HepG2 (cell line): Measurements from ENCODE around the gene BICDL1. TPM values are rescaled to one million over a fixed set of nuclear protein-coding genes. Genes with fewer than 3 reads are reported as not detected.

Experiments used
- CCDC6 ChIP-seq: sonication (generic); formaldehyde crosslinking; IDR thresholded peaks from 2 replicates; pipeline ENCODE4 v1.8.1; 2022; ENCODE audit warnings: mild to moderate bottlenecking, missing genetic modification reagents, moderate library complexity
- HNRNPK ChIP-seq: fragments of 200-400 bp; formaldehyde crosslinking; IDR thresholded peaks from 2 replicates; pipeline ENCODE4 v1.6.1; 2018; ENCODE audit warnings: low read length, low read depth, moderate library complexity, mild to moderate bottlenecking; ENCODE audit not compliant: poor library complexity, severe bottlenecking
- MTERF4 ChIP-seq: sonication (generic); formaldehyde crosslinking; IDR thresholded peaks from 2 replicates; pipeline ENCODE4 v1.8.0; 2023; ENCODE audit warnings: mild to moderate bottlenecking, missing genetic modification reagents
- SMC3 ChIP-seq: IDR thresholded peaks from 2 replicates; pipeline ENCODE4 v1.6.1; 2011; ENCODE audit warnings: low read length, improper control_type of control experiment
- SNAI1 ChIP-seq: sonication (generic); formaldehyde crosslinking; IDR thresholded peaks from 2 replicates; pipeline ENCODE4 v1.5.0; 2020; ENCODE audit warnings: mild to moderate bottlenecking, missing genetic modification reagents, borderline replicate concordance
- ZBED4 ChIP-seq: sonication (generic); formaldehyde crosslinking; IDR thresholded peaks from 2 replicates; pipeline ENCODE4 v1.4.0; 2020; ENCODE audit warnings: missing genetic modification reagents, borderline replicate concordance
- ZBTB8A ChIP-seq: sonication (generic); formaldehyde crosslinking; IDR thresholded peaks from 2 replicates; pipeline ENCODE4 v1.4.0; 2020; ENCODE audit warnings: mild to moderate bottlenecking, low read depth, missing genetic modification reagents, borderline replicate concordance
- ZNF282 ChIP-seq: fragments of 450-650 bp; IDR thresholded peaks from 2 replicates; pipeline ENCODE4 v1.6.1; 2018; ENCODE audit not compliant: partially characterized antibody
- ZNF468 ChIP-seq: sonication (generic); formaldehyde crosslinking; IDR thresholded peaks from 2 replicates; pipeline ENCODE4 v1.8.0; 2022; ENCODE audit warnings: mild to moderate bottlenecking, moderate library complexity, missing genetic modification reagents
- ZNF780A ChIP-seq: sonication (generic); formaldehyde crosslinking; IDR thresholded peaks from 2 replicates; pipeline ENCODE4 v1.8.0; 2022; ENCODE audit warnings: mild to moderate bottlenecking, missing genetic modification reagents, moderate library complexity
- polyA plus RNA-seq, 8 experiments: library from polyadenylated mRNA; depleted of rRNA in 3 of 8; stranded (reverse) in 7 of 8; unstranded in 1 of 8; fragments of >200 nt; fragmentation: Illumina TruSeq in 4 of 8; extraction: Trizol in 4 of 8; gene quantifications; 2 replicates each; pipeline versions ENCODE4 v1.2.1 to v1.2.3, GENCODE V29; 2011 to 2016; ENCODE audit warnings: low read depth in 4 of 8, missing spikeins in 1 of 8, mixed read lengths in 1 of 8; ENCODE audit not compliant: insufficient read depth in 1 of 8
- total RNA-seq, 5 experiments: library from RNA; depleted of rRNA; stranded (reverse); fragments of >200 nt; fragmentation: Illumina TruSeq; extraction: Trizol; gene quantifications; 2 replicates each; pipeline ENCODE4 v1.2.3, GENCODE V29; 2016; ENCODE audit warnings: low read depth in 1 of 5
- TF ChIP-seq, protein P1 (sequence below): IDR thresholded peaks from 2 replicates; pipeline ENCODE4 v1.6.1; 2012; ENCODE audit warnings: low read length, improper control_type of control experiment
- TF ChIP-seq, protein P2 (sequence below), 2 experiments: sonication (generic) in 1 of 2; formaldehyde crosslinking in 1 of 2; IDR thresholded peaks; 2 replicates each; pipeline versions ENCODE4 v1.6.1 to v1.9.0; 2014 to 2022; ENCODE audit warnings: antibody characterized with exemption in 1 of 2, borderline replicate concordance in 1 of 2, inconsistent platforms in 1 of 2, low read depth in 1 of 2, missing genetic modification reagents in 1 of 2

Gene BICDL1
- total and polyA plus RNA-seq, 2 of the 13 experiments (the other 11 are each of a cell fraction or from before 2014, with no cell fraction given), result 3.6 to 9.7 TPM

DNA sequence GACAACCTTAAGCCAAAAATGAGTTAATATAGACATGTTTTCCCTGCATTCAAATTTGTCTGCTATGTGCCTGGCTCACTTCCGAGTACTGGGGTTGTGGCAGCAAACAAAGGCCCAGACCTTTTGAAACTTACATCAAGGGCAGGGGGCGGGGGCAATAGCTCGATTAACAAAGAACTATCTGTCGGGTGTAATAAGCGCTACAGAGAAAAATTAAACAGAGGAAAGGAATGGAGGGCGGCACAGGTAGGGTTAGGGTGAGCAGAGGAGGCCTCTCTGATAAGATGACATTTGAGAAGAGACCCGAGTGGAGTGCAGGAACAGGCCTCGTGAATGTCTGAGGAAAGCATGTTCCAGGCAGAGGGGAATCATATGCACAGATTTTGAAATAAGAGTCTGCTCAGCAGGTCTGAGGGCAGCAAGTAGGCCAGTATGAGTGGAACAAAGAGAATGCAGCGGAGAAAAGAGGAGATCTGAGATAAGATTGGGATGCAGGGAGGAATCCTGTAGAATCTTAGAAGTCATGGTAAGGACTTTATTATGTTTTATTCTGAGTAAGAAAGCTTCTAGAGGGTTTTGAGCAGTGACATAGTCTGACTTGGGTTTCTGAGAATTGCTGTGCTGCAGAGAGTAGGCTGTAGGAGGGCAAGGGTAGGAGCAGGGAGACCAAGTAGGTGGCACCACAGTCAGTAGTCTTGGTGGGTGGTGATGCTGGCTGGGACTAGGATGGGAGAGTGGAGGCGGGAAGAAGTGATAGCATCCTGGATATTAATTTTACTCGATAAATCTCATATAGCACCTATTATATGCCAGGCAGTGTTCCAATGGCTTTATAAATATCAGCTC lies 52.6 kb downstream of the BICDL1 start (continued):
- TF ChIP-seq ZBED4 (no peak), ZNF468 (CRISPR knock-in tag) (no peak), ZNF282 (no peak), ZNF780A (CRISPR knock-in tag) (no peak), ZBTB8A (no peak), SMC3 (no peak), CCDC6 (no peak), HNRNPK (no peak), MTERF4 (CRISPR knock-in tag) (no peak), SNAI1 (CRISPR knock-in tag) (no peak)
- TF ChIP-seq, protein P1, sequence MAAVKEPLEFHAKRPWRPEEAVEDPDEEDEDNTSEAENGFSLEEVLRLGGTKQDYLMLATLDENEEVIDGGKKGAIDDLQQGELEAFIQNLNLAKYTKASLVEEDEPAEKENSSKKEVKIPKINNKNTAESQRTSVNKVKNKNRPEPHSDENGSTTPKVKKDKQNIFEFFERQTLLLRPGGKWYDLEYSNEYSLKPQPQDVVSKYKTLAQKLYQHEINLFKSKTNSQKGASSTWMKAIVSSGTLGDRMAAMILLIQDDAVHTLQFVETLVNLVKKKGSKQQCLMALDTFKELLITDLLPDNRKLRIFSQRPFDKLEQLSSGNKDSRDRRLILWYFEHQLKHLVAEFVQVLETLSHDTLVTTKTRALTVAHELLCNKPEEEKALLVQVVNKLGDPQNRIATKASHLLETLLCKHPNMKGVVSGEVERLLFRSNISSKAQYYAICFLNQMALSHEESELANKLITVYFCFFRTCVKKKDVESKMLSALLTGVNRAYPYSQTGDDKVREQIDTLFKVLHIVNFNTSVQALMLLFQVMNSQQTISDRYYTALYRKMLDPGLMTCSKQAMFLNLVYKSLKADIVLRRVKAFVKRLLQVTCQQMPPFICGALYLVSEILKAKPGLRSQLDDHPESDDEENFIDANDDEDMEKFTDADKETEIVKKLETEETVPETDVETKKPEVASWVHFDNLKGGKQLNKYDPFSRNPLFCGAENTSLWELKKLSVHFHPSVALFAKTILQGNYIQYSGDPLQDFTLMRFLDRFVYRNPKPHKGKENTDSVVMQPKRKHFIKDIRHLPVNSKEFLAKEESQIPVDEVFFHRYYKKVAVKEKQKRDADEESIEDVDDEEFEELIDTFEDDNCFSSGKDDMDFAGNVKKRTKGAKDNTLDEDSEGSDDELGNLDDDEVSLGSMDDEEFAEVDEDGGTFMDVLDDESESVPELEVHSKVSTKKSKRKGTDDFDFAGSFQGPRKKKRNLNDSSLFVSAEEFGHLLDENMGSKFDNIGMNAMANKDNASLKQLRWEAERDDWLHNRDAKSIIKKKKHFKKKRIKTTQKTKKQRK, result no peak
- TF ChIP-seq, protein P2, sequence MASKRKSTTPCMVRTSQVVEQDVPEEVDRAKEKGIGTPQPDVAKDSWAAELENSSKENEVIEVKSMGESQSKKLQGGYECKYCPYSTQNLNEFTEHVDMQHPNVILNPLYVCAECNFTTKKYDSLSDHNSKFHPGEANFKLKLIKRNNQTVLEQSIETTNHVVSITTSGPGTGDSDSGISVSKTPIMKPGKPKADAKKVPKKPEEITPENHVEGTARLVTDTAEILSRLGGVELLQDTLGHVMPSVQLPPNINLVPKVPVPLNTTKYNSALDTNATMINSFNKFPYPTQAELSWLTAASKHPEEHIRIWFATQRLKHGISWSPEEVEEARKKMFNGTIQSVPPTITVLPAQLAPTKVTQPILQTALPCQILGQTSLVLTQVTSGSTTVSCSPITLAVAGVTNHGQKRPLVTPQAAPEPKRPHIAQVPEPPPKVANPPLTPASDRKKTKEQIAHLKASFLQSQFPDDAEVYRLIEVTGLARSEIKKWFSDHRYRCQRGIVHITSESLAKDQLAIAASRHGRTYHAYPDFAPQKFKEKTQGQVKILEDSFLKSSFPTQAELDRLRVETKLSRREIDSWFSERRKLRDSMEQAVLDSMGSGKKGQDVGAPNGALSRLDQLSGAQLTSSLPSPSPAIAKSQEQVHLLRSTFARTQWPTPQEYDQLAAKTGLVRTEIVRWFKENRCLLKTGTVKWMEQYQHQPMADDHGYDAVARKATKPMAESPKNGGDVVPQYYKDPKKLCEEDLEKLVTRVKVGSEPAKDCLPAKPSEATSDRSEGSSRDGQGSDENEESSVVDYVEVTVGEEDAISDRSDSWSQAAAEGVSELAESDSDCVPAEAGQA (IDR thresholded peaks at IDR 0.05; ENCODE audit: low read depth), result no peak
- TF ChIP-seq, protein P2 (CRISPR knock-in tag; IDR thresholded peaks at IDR 0.05; ENCODE audit: borderline replicate concordance), result no peak
